Fibroblast of pulmonary artery (primary cell): ENCODE data around the gene ZDHHC18.
"Not testable (repeated sequence)": the region's sequence is repeated elsewhere in the genome, so short reads cannot be mapped to it uniquely, and the experiment has no call there.

ENCODE experiments used
- DNase-seq: peaks from one replicate; pipeline ENCODE4 v3.0.0-alpha.2; 2010; ENCODE audit warnings: low read depth
- H3K4me3 ChIP-seq: replicated peaks from 2 replicates; pipeline ENCODE4 v1.5.1; 2011; ENCODE audit warnings: low read depth, mild to moderate bottlenecking, control low read depth, low read length, moderate library complexity
- CTCF ChIP-seq: IDR thresholded peaks from 2 replicates; pipeline ENCODE4 v1.5.1; 2011; ENCODE audit warnings: mild to moderate bottlenecking, control low read depth, low read length, inconsistent platforms; ENCODE audit errors: missing control alignments

Gene ZDHHC18

DNA sequence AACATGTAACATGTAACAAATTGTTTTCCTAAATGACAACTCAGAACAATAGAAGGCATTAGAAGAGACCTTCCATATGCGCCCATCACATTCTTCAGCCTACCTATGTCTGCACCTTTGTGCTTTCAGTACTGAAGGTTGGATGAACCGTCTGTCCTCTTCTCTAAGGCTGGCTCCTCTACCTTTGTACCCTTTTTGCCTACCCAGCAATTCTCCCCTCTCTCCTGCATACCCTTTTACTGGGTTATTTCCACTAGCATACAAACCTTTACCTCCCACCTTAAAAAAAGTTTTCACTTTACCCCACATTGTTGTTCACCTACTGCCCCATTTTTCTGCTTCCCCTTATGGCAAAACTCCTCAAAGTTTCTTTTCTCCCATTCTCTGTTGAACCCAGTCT is 33.6 kb upstream of the ZDHHC18 start:
- no peak overlapping the region for H3K4me3 ChIP-seq
- DNase-seq: no peak
- TF ChIP-seq CTCF: no peak

GRCh38 chr1:26794391-26794790 is 32.1 kb upstream of the ZDHHC18 start:
- no peak overlapping the region for H3K4me3 ChIP-seq
- TF ChIP-seq CTCF: no peak
- DNase-seq: no peak

DNA sequence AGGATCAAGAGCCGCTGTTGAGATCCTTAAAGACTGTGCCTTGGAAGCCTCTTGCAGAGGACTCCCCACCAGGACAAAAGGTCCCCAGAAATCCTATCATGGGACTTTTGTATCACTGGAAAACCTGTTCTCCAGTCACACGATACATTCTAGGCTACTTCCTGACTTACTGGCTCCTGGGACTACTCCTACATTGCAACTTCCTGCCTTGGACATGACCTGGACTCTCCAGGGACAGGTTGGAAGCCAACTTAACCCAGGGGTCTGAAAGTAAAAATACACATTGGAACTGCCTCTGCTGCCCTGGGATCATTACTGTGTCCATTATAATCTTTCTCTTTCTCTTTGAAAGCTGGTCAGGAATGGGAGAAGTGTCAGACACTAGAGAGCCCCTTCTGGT is 28.9 kb upstream of the ZDHHC18 start:
- no peak overlapping the region for H3K4me3 ChIP-seq
- TF ChIP-seq CTCF: no peak

DNA sequence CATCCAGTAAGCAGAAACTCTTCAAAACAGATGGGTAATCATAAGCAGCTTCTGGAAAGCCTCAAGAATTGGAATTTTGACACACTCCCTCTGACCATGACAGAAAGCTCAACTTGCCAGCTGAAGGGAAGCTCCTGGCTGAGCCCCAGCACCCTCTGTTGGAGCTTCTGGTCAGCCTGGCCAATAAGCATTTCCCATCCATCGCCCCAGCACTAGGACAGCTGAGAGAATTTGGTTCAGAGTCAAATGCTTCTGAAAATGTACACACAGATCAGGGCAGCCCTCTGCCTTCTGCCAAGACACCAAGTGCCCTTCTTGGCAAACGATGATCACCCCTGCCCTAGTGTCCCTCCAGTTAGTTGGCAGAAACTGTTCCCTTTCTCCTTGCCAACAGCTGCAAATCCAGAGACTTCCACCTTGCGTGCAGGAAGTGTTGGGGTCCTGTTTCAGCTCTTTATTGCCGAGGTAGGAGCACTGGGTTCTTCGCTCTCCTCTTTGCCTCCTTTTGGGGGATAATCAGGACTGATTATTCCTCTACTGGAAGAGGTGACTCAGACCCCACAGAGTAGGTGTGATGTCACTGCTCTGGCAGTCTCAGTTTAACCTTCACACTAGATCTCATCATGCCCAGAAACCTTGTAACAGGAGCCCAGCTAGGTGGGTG is 26.9 kb upstream of the ZDHHC18 start:
- peak; percentile 89 for DNase-seq
- TF ChIP-seq CTCF: no peak
- peak overlapping the region; percentile 0 for H3K4me3 ChIP-seq

More for the DNA sequence above, 28.9 kb upstream of the ZDHHC18 start:
- DNase-seq: peak; percentile 45

DNA sequence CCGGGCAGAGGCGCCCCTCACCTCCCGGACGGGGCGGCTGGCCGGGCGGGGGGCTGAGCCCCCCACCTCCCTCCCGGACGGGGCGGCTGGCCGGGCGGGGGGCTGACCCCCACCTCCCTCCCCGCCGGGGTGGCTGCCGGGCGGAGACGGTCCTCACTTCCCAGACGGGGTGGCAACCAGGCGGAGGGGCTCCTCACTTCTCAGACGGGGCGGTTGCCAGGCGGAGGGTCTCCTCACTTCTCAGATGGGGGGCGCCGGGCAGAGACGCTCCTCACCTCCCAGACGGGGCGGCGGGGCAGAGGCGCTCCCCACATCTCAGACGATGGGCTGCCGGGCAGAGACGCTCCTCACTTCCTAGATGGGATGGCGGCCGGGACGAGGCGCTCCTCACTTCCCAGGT is 22.6 kb upstream of the ZDHHC18 start:
- DNase-seq, H3K4me3 ChIP-seq: not testable (repeated sequence)

DNA sequence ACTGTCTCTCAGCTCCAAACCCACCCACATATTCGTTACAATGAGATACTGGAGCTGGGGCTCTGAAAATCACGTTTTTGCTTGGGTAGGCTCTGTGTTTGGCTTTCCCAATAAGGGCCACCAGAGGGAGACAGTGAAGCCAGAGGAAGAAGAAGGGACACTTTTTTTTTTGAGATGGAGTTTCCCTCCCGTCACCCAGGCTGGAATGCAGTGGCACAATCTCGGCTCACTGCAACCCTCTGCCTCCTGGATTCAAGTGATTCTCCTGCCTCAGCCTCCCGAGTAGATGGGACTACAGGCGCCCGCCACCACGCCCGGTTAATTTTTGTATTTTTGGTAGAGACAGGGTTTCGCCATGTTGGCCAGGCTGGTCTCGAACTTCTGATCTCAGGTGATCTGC is 16.4 kb upstream of the ZDHHC18 start:
- peak; percentile 72 for DNase-seq
- TF ChIP-seq CTCF: peak; percentile 82
- not testable (repeated sequence) for H3K4me3 ChIP-seq

GRCh38 chr1:26811057-26811456 is 15.4 kb upstream of the ZDHHC18 start:
- no peak for TF ChIP-seq CTCF
- no peak for DNase-seq
- H3K4me3 ChIP-seq: no peak overlapping the region

- no peak for TF ChIP-seq CTCF
- no peak for DNase-seq
- H3K4me3 ChIP-seq: no peak overlapping the region
Observed at GRCh38 chr1:26811708-26812107, 14.8 kb upstream of the ZDHHC18 start.
